ENCODE data around the gene HTR1D. TPM values are rescaled to one million over a fixed set of nuclear protein-coding genes. Genes with fewer than 3 reads are reported as not detected.

The HTR1D gene
- total and polyA plus RNA-seq, 2 donors = 0.07 TPM; not detected in 1

GRCh38 chr1:23150125-23150524 is 67.2 kb downstream of the HTR1D start:
- 90% methylated on average over 2 of the region's 2 CpGs for WGBS
- DNase-seq (ENCODE audit: low read depth in 6 of 9, low spot score in 9 of 9) = no peak

GRCh38 chr1:23149114-23149513 is 68.2 kb downstream of the HTR1D start:
- H3K36me3 ChIP-seq (ENCODE audit: control insufficient read depth in 2 of 2, insufficient read depth in 2 of 2, low read length in 1 of 2) = no peaks in the 10 kb centered on the region
- DNase-seq (ENCODE audit: low read depth in 6 of 9, low spot score in 9 of 9) = no peak
- no peaks in the 10 kb centered on the region for H3K9me3 ChIP-seq (ENCODE audit: control insufficient read depth in 2 of 2, insufficient read depth in 1 of 2, low read length in 1 of 2)
- 93% methylated on average over 1 of the region's 1 CpG for WGBS
- no peaks in the 10 kb centered on the region for H3K27me3 ChIP-seq (ENCODE audit: control insufficient read depth in 2 of 2, insufficient read depth in 1 of 2, low read length in 1 of 2)
- no peak overlapping the region for H3K27ac ChIP-seq (ENCODE audit: low read depth in 1 of 2, low read length in 1 of 2)
- peaks cover 0 to 2% of the 10 kb centered on the region in 2 donors for H3K4me1 ChIP-seq (ENCODE audit: control insufficient read depth in 2 of 2, insufficient read depth in 2 of 2, low read length in 2 of 2)
- H3K4me3 ChIP-seq (ENCODE audit: low read length in 2 of 2) = no peak overlapping the region

More at GRCh38 chr1:23150125-23150524, 67.2 kb downstream of the HTR1D start:
- Histone ChIP-seq H3K27me3 (ENCODE audit: control insufficient read depth in 2 of 2, insufficient read depth in 1 of 2, low read length in 1 of 2) (no peaks in the 10 kb centered on the region), H3K27ac (ENCODE audit: low read depth in 1 of 2, low read length in 1 of 2) (no peak overlapping the region), H3K4me1 (ENCODE audit: control insufficient read depth in 2 of 2, insufficient read depth in 2 of 2, low read length in 2 of 2) (peaks cover 0 to 2% of the 10 kb centered on the region in 2 donors), H3K9me3 (ENCODE audit: control insufficient read depth in 2 of 2, insufficient read depth in 1 of 2, low read length in 1 of 2) (no peaks in the 10 kb centered on the region), H3K36me3 (ENCODE audit: control insufficient read depth in 2 of 2, insufficient read depth in 2 of 2, low read length in 1 of 2) (no peaks in the 10 kb centered on the region), H3K4me3 (ENCODE audit: low read length in 2 of 2) (no peak overlapping the region)

DNA sequence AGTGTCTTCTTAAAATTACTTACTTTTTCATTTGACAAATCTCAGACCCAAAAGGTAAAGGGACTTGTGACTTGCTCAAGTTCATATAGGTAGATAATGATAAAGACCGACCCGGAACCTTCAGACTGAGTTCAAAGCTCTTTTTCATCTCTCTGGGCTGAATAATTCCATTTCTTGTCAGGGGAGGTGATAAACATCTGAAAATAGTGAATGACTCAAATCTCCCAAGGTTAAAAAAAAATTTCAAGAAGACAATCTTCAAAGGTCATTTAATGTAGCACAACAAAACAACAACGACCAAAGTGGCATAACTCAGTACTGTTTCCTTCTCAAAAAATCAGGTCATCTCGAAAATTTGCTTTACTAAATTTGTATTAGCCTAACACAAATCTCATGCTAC is 69.2 kb downstream of the HTR1D start:
- DNase-seq (ENCODE audit: low read depth in 6 of 9, low spot score in 9 of 9) = peak in 4 of 9 donors; percentile 7 to 34 (median 14)
- no peak overlapping the region for H3K27ac ChIP-seq (ENCODE audit: low read depth in 1 of 2, low read length in 1 of 2)
- H3K36me3 ChIP-seq (ENCODE audit: control insufficient read depth in 2 of 2, insufficient read depth in 2 of 2, low read length in 1 of 2) = no peaks in the 10 kb centered on the region
- no peak overlapping the region for H3K4me3 ChIP-seq (ENCODE audit: low read length in 2 of 2)
- H3K27me3 ChIP-seq (ENCODE audit: control insufficient read depth in 2 of 2, insufficient read depth in 1 of 2, low read length in 1 of 2) = no peaks in the 10 kb centered on the region
- H3K9me3 ChIP-seq (ENCODE audit: control insufficient read depth in 2 of 2, insufficient read depth in 1 of 2, low read length in 1 of 2) = no peaks in the 10 kb centered on the region
- H3K4me1 ChIP-seq (ENCODE audit: control insufficient read depth in 2 of 2, insufficient read depth in 2 of 2, low read length in 2 of 2) = peaks cover 0 to 2% of the 10 kb centered on the region in 2 donors
- whole genome bisulfite sequencing = 78% methylated on average over 4 of the region's 4 CpGs

Other genes starting within 250 kb of the HTR1D start
- gene LACTBL1, start 244.6 kb downstream of the HTR1D start, total RNA-seq = not detected
- not detected for gene LACTBL1, start 244.6 kb downstream of the HTR1D start, polyA plus RNA-seq
- not detected for gene TEX46, start 201.7 kb downstream of the HTR1D start, total RNA-seq
- gene TEX46, start 201.7 kb downstream of the HTR1D start, polyA plus RNA-seq = 0.32 TPM
- gene KDM1A, start 198.0 kb downstream of the HTR1D start, total RNA-seq = 118 TPM
- 34.8 TPM for gene KDM1A, start 198.0 kb downstream of the HTR1D start, polyA plus RNA-seq
- 9.3 TPM for gene LUZP1, start 48.6 kb downstream of the HTR1D start, total RNA-seq
- gene LUZP1, start 48.6 kb downstream of the HTR1D start, polyA plus RNA-seq = 5.5 TPM
- gene HNRNPR, start 126.8 kb upstream of the HTR1D start, total RNA-seq = 168 TPM
- 119 TPM for gene HNRNPR, start 126.8 kb upstream of the HTR1D start, polyA plus RNA-seq
- 11.4 TPM for gene ZNF436, start 152.3 kb upstream of the HTR1D start, total RNA-seq
- 6.6 TPM for gene ZNF436, start 152.3 kb upstream of the HTR1D start, polyA plus RNA-seq
- gene TCEA3, start 207.2 kb upstream of the HTR1D start, total RNA-seq = 3.0 TPM
- 5.5 TPM for gene TCEA3, start 207.2 kb upstream of the HTR1D start, polyA plus RNA-seq

All from thymus (tissue), 11 donors.